Midbrain (tissue), 1 donor: ENCODE data around the gene ENG.
A peak's percentile ranks its signal among the peaks of the same experiment; 100 is the strongest.

Experiments used
- DNase-seq: peaks from one replicate; lab custom pipeline; 2025; lab: John Stamatoyannopoulos, UW

Gene ENG

GRCh38 chr9:127776195-127776923, 78.1 kb downstream of the ENG start:
- DNase-seq = no peak

GRCh38 chr9:127773981-127774380, 80.5 kb downstream of the ENG start:
- DNase-seq = no peak

- DNase-seq = no peak
Observed at GRCh38 chr9:127773272-127773671, 81.2 kb downstream of the ENG start.

- no peak for DNase-seq
Observed at GRCh38 chr9:127772603-127773002, 81.9 kb downstream of the ENG start.

GRCh38 chr9:127771570-127772189, 82.8 kb downstream of the ENG start:
- no peak for DNase-seq

GRCh38 chr9:127770905-127771569, 83.4 kb downstream of the ENG start:
- DNase-seq = peak; percentile 89

GRCh38 chr9:127770583-127770904, 83.9 kb downstream of the ENG start:
- DNase-seq = no peak

- DNase-seq = no peak
Observed at GRCh38 chr9:127769929-127770582, 84.4 kb downstream of the ENG start.

- DNase-seq = no peak
Observed at GRCh38 chr9:127769101-127769500, 85.4 kb downstream of the ENG start.

GRCh38 chr9:127768698-127769097, 85.8 kb downstream of the ENG start:
- no peak for DNase-seq

- no peak for DNase-seq
Observed at GRCh38 chr9:127767909-127768331, 86.5 kb downstream of the ENG start.

GRCh38 chr9:127767410-127767809, 87.0 kb downstream of the ENG start:
- no peak for DNase-seq

- no peak for DNase-seq
Observed at GRCh38 chr9:127765418-127765817, 89.0 kb downstream of the ENG start.
